Rectal smooth muscle tissue (tissue), 1 donor: ENCODE data around the gene NKX1-1.
"Not testable (repeated sequence)": the region's sequence is repeated elsewhere in the genome, so short reads cannot be mapped to it uniquely, and the experiment has no call there.

Experiments
- H3K27ac ChIP-seq: one replicate; pipeline ENCODE4 v1.7.0; 2013; ENCODE audit warnings: low read depth, low read length, inconsistent platforms
- H3K27me3 ChIP-seq: one replicate; pipeline ENCODE4 v1.7.0; 2013; ENCODE audit warnings: low read length; ENCODE audit not compliant: control insufficient read depth, insufficient read depth
- H3K36me3 ChIP-seq: one replicate; pipeline ENCODE4 v1.7.0; 2013; ENCODE audit warnings: low read length; ENCODE audit not compliant: control insufficient read depth, insufficient read depth
- H3K4me1 ChIP-seq: one replicate; pipeline ENCODE4 v1.7.0; 2013; ENCODE audit warnings: low read length; ENCODE audit not compliant: control insufficient read depth, insufficient read depth
- H3K4me3 ChIP-seq: one replicate; pipeline ENCODE4 v1.7.0; 2013; ENCODE audit warnings: low read length
- H3K9ac ChIP-seq: one replicate; pipeline ENCODE4 v1.7.0; 2013; ENCODE audit warnings: low read length

The NKX1-1 gene

DNA sequence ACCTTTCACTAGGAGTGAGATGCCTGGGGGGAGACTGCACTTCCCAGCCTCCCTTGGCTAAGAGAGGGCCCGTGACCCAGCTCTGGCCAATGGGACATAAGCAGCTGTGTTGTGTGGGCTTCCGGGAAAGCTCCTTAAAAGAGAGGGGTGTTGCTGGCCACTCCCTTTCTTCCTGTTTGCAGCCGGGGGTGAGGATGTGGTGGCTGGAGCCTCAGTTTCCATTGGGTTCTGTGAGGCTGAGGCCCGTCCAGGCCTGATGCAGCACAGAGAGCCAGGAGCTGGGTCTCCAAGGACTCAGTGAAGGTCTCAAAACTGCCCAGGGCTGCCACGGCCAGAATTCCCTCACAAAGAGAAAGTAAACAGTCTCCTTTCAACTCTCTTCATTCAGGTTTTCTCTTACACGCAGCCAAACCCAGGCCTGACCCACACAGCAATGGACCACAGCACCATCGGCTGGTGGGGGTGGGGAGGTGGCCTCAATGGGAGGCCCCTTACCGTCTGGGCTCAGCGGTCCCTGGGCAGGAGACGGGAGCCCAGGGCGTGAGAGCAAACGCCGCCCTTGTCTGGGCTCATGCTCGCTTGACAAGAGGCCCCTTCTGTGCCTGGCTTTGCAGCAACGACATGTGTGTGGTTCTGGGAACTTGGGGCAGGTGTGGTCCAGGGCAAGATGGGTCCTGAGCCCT, 6.6 kb downstream of the NKX1-1 start:
- Histone ChIP-seq H3K4me1 (no peaks in the 10 kb centered on the region), H3K36me3 (no peaks in the 10 kb centered on the region), H3K27ac (no peak overlapping the region), H3K9ac (no peak overlapping the region), H3K4me3 (no peak overlapping the region), H3K27me3 (peaks cover 14% of the 10 kb centered on the region)

DNA sequence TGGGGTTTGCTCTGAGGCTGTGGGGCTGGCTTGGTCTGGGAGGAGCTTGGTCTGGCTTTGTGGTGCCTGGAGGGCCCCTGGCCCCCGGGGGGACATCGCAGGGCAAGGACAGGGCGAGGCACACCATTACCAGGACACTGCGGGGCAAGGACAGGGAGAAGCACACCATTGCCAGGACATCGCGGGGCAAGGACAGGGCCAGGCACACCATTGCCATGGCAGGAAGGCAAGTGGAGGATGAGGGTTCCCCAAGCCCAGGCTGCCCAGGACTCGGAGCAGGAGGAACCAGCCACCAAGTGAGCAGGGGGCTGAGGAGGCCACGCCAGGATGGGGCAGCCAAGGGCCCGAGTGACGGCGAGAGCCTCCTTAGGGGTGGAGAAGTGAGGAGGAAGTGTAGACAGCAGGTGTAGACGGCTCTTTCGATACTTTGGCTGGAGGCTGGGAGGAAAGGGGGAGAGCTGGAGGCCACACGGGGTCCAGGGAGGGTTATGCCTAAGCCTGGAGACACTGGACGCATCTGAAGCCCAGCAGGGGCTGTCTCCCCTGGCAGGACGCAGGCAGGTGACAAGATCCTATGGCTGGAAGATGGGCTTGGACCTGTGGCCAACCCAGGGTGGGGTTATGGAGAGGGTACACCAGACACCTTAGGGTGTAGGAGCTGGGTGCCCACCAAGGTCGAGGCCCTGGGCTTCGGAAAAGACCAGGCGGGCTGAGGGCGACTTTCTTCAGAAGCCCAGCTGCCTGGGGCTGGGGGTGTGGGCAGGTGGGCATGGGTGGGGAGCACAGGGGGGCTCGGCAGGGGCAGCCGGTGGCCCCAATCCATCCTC, 7.3 kb downstream of the NKX1-1 start:
- Histone ChIP-seq H3K27ac (no peak overlapping the region), H3K4me1 (no peaks in the 10 kb centered on the region), H3K27me3 (peaks cover 9% of the 10 kb centered on the region), H3K36me3 (peaks cover 2% of the 10 kb centered on the region), H3K4me3 (no peak overlapping the region), H3K9ac (no peak overlapping the region)

DNA sequence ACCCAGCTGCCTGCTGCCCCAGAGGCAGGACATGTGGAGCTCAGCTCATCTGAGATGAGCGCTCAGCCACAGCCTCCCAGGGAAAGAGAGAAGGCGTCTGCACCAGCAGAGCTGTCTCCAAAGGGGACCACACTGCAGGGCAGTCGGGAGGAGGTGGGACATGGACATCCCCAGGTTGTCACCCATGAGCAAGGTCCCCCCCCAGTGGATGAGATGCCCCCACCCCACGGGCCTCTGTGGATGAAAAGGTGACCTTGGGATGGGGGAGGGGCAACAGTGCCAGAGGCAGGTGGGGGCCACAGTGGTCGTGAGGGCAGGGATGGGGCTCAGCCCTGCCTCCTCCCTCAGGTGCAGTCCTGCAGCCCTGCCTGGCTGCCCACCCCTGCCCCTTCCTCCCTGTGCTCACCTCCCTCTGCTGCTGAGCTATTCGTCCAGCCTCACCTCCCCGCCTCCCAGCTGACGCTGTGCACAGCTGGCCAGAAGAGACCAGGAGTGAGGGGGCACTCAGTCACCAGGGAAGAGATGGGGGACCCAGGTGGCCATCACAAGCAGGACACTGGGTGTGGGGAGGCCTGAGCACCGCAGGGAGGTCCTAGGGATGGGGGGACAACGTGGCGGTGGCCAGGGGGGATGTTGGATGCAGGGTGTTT, 9.3 kb downstream of the NKX1-1 start:
- Histone ChIP-seq H3K27ac (no peak overlapping the region), H3K4me1 (no peaks in the 10 kb centered on the region), H3K9ac (no peak overlapping the region), H3K4me3 (no peak overlapping the region), H3K27me3 (peaks cover 5% of the 10 kb centered on the region), H3K36me3 (peaks cover 9% of the 10 kb centered on the region)

DNA sequence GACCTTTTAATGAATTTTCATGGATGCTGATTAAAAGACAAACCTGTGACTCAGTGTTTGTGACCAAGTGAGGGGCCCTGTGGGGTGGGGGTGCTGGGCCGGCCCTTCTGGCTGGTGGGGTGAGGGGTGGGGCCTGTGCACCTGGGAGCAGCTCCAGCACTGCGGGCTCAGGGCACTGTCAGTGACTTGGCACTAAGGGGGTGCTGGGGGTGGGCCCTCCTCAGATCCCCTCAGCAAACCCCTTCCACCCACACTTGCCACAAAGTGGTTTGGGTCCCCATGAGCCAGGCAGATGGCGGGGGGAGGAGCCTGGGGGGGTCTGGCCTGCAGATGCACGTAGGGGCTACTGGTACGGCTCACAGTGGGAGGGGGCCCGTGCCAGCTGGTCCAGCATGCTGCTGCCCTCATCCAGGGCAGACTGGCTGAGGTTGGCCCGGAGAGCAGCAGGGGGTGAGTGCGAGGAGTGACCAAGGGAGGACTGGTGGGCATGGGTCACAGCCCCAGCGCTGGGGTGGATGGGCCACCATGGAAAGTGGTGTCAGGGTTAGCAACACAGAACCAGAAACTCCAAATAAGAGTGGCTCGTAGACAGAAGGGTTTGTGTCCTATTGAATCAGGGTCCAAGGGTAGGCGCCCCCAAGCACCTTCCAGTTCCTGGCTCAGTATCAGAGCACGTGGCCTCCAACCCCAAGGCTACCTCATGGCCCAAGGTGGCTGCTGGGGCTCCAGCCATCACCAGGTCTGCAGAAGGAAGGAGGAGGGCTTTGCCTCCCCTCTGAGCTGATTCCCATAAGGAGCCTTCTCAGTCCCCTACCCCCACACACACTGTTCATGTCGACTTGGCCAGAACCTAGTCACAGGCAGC, 10.1 kb downstream of the NKX1-1 start:
- no peaks in the 10 kb centered on the region for H3K27me3 ChIP-seq
- H3K36me3 ChIP-seq, result peaks cover 13% of the 10 kb centered on the region
- H3K4me1 ChIP-seq, result no peaks in the 10 kb centered on the region
- H3K27ac ChIP-seq, result no peak overlapping the region
- no peak overlapping the region for H3K9ac ChIP-seq
- no peak overlapping the region for H3K4me3 ChIP-seq

DNA sequence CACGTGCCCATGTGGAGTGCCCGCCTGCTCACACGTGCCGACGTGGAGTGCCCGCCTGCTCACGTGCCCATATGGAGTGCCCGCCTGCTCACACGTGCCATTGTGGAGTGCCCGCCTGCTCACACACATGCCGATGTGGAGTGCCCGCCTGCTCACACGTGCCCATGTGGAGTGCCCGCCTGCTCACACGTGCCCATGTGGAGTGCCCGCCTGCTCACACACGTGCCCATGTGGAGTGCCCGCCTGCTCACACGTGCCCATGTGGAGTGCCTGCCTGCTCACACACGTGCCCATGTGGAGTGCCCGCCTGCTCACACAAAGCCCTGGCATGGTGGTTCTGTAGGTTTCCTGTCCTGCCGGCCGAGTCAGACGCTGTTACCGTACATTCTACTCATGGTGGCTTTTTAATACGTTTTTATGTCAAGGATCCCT, 10.8 kb downstream of the NKX1-1 start:
- H3K36me3 ChIP-seq, result peaks cover 13% of the 10 kb centered on the region
- not testable (repeated sequence) for H3K4me1 ChIP-seq, H3K4me3 ChIP-seq, H3K27ac ChIP-seq, H3K27me3 ChIP-seq, H3K9ac ChIP-seq

DNA sequence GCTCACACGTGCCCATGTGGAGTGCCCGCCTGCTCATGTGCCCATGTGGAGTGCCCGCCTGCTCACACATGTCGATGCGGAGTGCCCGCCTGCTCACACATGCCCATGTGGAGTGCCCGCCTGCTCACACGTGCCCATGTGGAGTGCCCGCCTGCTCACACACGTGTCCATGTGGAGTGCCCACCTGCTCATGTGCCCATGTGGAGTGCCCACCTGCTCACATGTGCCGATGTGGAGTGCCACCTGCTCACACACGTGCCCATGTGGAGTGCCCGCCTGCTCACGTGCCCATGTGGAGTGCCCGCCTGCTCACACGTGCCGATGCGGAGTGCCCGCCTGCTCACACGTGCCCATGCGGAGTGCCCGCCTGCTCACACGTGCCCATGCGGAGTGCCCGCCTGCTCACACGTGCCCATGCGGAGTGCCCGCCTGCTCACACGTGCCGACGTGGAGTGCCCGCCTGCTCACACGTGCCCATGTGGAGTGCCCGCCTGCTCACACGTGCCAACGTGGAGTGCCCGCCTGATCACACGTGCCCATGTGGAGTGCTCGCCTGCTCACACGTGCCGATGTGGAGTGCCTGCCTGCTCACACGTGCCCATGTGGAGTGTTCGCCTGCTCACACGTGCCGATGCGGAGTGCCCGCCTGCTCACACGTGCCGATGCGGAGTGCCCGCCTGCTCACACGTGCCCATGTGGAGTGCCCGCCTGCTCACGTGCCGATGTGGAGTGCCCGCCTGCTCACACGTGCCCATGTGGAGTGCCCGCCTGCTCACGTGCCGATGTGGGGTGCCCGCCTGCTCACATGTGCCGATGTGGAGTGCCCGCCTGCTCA, 11.5 kb downstream of the NKX1-1 start:
- H3K27ac ChIP-seq, H3K4me3 ChIP-seq, H3K9ac ChIP-seq, H3K27me3 ChIP-seq, H3K4me1 ChIP-seq: not testable (repeated sequence)
- H3K36me3 ChIP-seq, result peaks cover 13% of the 10 kb centered on the region

DNA sequence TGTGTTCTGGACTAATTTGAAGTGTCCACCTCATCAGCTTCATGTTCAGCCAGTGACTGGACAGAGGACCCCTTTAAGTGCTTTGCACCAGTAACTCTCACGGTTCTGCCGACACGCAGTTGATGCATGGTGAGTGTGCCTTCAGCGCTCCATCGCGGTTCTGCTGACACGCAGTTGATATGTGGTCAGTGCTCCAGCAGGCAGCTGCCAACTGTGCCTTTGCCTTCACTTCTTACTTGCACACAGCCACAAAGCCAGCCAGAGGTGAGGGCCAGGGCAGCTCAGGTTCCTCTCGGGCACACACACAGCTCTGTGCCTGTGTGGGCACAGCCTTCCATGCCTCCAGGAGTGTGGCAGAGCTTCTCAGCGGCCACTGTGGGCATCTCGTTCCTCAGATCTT, 12.4 kb downstream of the NKX1-1 start:
- no peaks in the 10 kb centered on the region for H3K4me1 ChIP-seq
- H3K4me3 ChIP-seq, result no peak overlapping the region
- peaks cover 15% of the 10 kb centered on the region for H3K36me3 ChIP-seq
- H3K9ac ChIP-seq, result no peak overlapping the region
- H3K27ac ChIP-seq, result no peak overlapping the region
- H3K27me3 ChIP-seq, result no peaks in the 10 kb centered on the region

DNA sequence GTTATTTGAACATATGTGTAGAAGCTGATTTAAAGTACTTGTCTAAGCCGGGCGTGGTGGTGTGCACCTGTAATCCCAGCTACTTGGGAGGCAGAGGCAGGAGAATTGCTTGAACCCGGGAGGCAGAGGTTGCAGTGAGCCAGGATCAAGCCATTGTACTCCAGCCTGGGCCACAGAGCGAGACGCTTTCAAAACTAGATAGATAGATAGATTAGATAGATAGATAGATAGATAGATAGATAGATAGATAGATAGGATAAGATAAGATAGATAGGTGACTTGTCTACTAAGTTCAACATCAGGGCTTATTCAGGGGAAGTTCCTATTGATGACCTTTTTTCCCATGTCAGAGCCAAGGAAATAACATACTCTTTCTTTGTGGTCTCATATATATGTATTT, 12.9 kb downstream of the NKX1-1 start:
- not testable (repeated sequence) for H3K27me3 ChIP-seq, H3K9ac ChIP-seq, H3K27ac ChIP-seq, H3K4me3 ChIP-seq, H3K4me1 ChIP-seq
- H3K36me3 ChIP-seq, result peaks cover 15% of the 10 kb centered on the region

DNA sequence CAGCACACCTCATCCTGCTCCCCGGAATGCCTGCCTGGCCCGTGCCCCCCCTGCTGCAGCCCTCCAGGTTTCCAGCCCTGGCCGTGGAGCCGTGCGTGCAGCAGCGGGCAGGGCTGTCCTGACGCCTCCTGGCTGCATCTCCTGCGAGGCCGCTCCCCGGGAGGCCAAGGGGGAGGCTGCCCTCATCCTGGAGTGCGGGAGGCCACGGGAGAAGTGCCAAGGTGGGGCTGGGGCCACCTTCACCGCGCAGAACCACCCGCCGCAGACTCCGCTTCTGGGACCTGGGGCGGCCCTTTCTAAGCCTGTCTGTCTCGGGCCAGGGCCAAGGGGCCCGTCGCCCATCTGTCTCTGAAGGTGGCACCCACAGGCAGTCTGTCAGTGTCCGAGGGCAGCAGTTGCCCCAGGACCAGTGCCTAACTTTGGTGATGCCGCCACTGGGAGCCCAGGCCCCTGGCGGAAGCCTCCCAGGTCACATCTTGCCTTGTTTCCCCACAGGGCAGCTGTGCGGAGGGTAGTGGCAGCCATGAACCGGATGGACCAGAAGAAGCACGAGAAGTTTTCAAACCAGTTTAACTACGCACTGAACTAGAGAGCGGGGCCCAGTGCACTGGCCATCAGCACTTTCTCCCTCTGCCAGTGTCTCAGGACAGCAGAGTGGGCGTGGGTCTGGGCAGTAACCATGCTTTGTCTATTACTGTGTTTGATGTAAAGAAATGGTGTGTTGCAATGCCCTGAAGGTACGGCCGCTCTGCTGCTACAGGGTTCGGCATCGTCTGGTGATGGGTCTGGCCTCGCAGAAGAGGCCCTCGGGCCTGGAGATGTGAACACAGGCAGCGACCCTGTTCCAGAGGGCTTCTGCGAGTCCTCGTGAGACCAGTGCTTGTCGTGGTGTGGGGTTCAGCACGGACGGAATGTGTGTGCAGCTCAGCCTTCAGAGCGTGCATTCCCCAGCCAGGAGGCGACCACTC, 20.6 kb downstream of the NKX1-1 start:
- Histone ChIP-seq H3K36me3 (peaks cover 17% of the 10 kb centered on the region), H3K9ac (no peak overlapping the region), H3K4me3 (no peak overlapping the region), H3K27ac (no peak overlapping the region), H3K4me1 (no peaks in the 10 kb centered on the region), H3K27me3 (no peaks in the 10 kb centered on the region)

DNA sequence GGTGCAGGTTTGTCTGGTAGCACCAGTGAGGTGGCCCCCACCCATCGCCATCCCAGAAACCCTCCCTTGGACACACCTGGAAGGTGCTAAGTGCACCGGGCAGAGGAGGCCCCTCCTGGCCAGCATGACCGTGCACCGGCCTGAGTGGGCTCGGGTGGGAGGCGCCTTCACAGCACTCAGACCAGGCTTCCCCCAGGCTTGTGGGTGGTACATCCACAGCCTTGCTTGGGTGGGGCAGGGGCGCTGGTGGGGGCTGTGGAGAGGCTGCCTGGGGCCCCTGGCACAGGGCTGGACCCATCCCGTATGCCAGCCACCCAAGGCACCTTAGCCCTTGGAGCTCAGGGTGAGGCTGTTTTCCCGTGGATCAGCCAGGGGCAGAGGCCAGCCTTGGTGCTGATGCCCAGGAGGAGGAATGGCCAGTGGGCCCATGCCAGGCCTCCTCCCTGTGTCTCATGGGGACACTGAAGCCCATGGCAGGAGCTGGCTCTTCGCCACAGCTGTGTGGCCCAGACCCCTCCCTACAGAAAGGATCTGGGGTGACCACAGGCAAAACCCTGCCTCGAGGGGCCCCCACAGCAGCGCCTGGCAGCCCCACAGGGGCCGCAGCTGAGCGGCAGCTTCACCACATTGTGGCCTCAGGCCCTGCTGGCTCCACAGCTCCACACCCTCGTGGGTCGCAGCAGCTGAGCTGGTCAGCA, 21.4 kb downstream of the NKX1-1 start:
- H3K27me3 ChIP-seq, result no peaks in the 10 kb centered on the region
- H3K36me3 ChIP-seq, result peaks cover 17% of the 10 kb centered on the region
- no peak overlapping the region for H3K9ac ChIP-seq
- no peak overlapping the region for H3K4me3 ChIP-seq
- H3K4me1 ChIP-seq, result no peaks in the 10 kb centered on the region
- H3K27ac ChIP-seq, result no peak overlapping the region
